ENCODE data around the gene DNAI2. TPM values are rescaled to one million over a fixed set of nuclear protein-coding genes. Genes with fewer than 3 reads are reported as not detected.

The DNAI2 gene
- total RNA-seq, 6 experiments from 2014 or later: not detected

GRCh38 chr17:74282587-74283370, 8.7 kb downstream of the DNAI2 start:
- peak in 1 of 4 donors; percentile 55 for ATAC-seq
- TF ChIP-seq CTCF (IDR thresholded peaks at IDR 0.05) (no peak), POLR2A (IDR thresholded peaks at IDR 0.05) (no peak)
- no peak overlapping the region for H3K4me3 ChIP-seq
- no peaks in the 10 kb centered on the region for H3K9me3 ChIP-seq
- no peak overlapping the region for H3K27ac ChIP-seq
- 20% methylated on average over 9 of the region's 9 CpGs for WGBS (ENCODE audit: insufficient coverage, low coverage, low lambda C conversion rate, missing lambda C conversion rate)
- no peaks in the 10 kb centered on the region for H3K36me3 ChIP-seq
- no peak for DNase-seq
- intact Hi-C loops (cut with DNase I): no loop called here
- no peaks in the 10 kb centered on the region for H3K27me3 ChIP-seq
- no peaks in the 10 kb centered on the region for H3K4me1 ChIP-seq

DNA sequence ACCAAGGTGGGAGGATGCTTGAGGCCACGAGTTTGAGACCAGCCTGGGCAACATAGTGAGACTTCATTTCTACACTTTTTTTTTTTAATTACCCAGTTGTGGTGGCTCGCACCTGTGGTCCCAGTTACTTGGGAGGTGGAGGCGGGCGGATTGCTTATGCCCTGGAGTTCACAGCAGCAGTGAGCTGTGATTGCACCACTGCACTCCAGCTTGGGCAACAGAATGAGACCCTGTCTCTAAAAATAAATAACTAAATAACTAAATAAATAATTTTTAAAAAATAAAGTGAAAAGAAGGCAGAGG, 9.3 kb downstream of the DNAI2 start:
- H3K27me3 ChIP-seq: no peaks in the 10 kb centered on the region
- intact Hi-C loops (cut with DNase I): no loop called here
- H3K9me3 ChIP-seq: no peaks in the 10 kb centered on the region
- DNase-seq (no peak), ATAC-seq (no peak)
- no peak overlapping the region for H3K4me3 ChIP-seq
- H3K36me3 ChIP-seq: no peaks in the 10 kb centered on the region
- no peaks in the 10 kb centered on the region for H3K4me1 ChIP-seq
- 56% methylated on average over 4 of the region's 4 CpGs for WGBS (ENCODE audit: insufficient coverage, low coverage, low lambda C conversion rate, missing lambda C conversion rate)
- TF ChIP-seq POLR2A (IDR thresholded peaks at IDR 0.05): no peak
- TF ChIP-seq CTCF (IDR thresholded peaks at IDR 0.05): no peak
- no peak overlapping the region for H3K27ac ChIP-seq

GRCh38 chr17:74287031-74287602, 13.1 kb downstream of the DNAI2 start:
- DNase-seq: no peak
- TF ChIP-seq CTCF (IDR thresholded peaks at IDR 0.05): no peak
- no peak for TF ChIP-seq POLR2A (IDR thresholded peaks at IDR 0.05)
- H3K36me3 ChIP-seq: no peaks in the 10 kb centered on the region
- H3K27me3 ChIP-seq: no peaks in the 10 kb centered on the region
- H3K4me3 ChIP-seq: no peak overlapping the region
- 65% methylated on average over 4 of the region's 14 CpGs for WGBS (ENCODE audit: insufficient coverage, low coverage, low lambda C conversion rate, missing lambda C conversion rate)
- intact Hi-C loops (cut with DNase I): no loop called here
- H3K27ac ChIP-seq: no peak overlapping the region
- no peak for ATAC-seq
- no peaks in the 10 kb centered on the region for H3K9me3 ChIP-seq
- no peaks in the 10 kb centered on the region for H3K4me1 ChIP-seq

- H3K4me3 ChIP-seq: no peak overlapping the region
- no peak overlapping the region for H3K27ac ChIP-seq
- H3K4me1 ChIP-seq: no peaks in the 10 kb centered on the region
- no peaks in the 10 kb centered on the region for H3K27me3 ChIP-seq
- intact Hi-C loops (cut with DNase I): no loop called here
- DNase-seq: no peak
- 45% methylated on average over 4 of the region's 5 CpGs for WGBS (ENCODE audit: insufficient coverage, low coverage, low lambda C conversion rate, missing lambda C conversion rate)
- TF ChIP-seq CTCF (IDR thresholded peaks at IDR 0.05) (no peak), POLR2A (IDR thresholded peaks at IDR 0.05) (no peak)
- no peaks in the 10 kb centered on the region for H3K36me3 ChIP-seq
- H3K9me3 ChIP-seq: no peaks in the 10 kb centered on the region
- ATAC-seq: no peak
These were observed 14.8 kb downstream of the DNAI2 start for GRCh38 chr17:74288785-74289184.
